GM23248 (cell line): ENCODE data around the gene STK32B. TPM values are rescaled to one million over a fixed set of nuclear protein-coding genes. Genes with fewer than 3 reads are reported as not detected.

Experiments used
- DNase-seq: peaks from one replicate; pipeline ENCODE4 v3.0.0-alpha.2; 2015
- H2AFZ ChIP-seq: fragments of 200-600 bp; sonication (generic); 2 replicates; pipeline ENCODE4 v1.6.1; 2016; ENCODE audit warnings: antibody characterized with exemption
- H3F3A ChIP-seq: fragments of 200-600 bp; sonication (generic); 2 replicates; pipeline ENCODE4 v1.6.1; 2016; ENCODE audit warnings: mild to moderate bottlenecking, antibody characterized with exemption, mixed run types; ENCODE audit not compliant: insufficient read depth
- H3K27ac ChIP-seq: fragments of 200-600 bp; sonication (generic); 2 replicates; pipeline ENCODE4 v1.5.1; 2016; ENCODE audit warnings: mild to moderate bottlenecking
- H3K27me3 ChIP-seq: fragments of 200-600 bp; sonication (generic); replicated peaks from 2 replicates; pipeline ENCODE4 v1.6.1; 2016; ENCODE audit warnings: mild to moderate bottlenecking; ENCODE audit not compliant: insufficient read depth
- H3K36me3 ChIP-seq: fragments of 200-600 bp; sonication (generic); 2 replicates; pipeline ENCODE4 v1.6.1; 2016; ENCODE audit warnings: low read depth, mild to moderate bottlenecking
- H3K4me1 ChIP-seq: fragments of 200-600 bp; sonication (generic); 2 replicates; pipeline ENCODE4 v1.6.1; 2016; ENCODE audit warnings: mild to moderate bottlenecking; ENCODE audit not compliant: insufficient read depth
- H3K4me2 ChIP-seq: fragments of 200-600 bp; sonication (generic); one replicate; pipeline ENCODE4 v1.6.1; 2016; ENCODE audit warnings: mild to moderate bottlenecking; ENCODE audit not compliant: unreplicated experiment
- H3K4me3 ChIP-seq: fragments of 200-600 bp; sonication (generic); 2 replicates; pipeline ENCODE4 v1.5.1; 2016; ENCODE audit warnings: mild to moderate bottlenecking
- H3K79me2 ChIP-seq: fragments of 200-600 bp; sonication (generic); 2 replicates; pipeline ENCODE4 v1.6.1; 2016; ENCODE audit warnings: mild to moderate bottlenecking; ENCODE audit not compliant: insufficient read depth
- H3K9ac ChIP-seq: fragments of 200-600 bp; sonication (generic); 2 replicates; pipeline ENCODE4 v1.6.1; 2016; ENCODE audit warnings: mild to moderate bottlenecking
- H3K9me2 ChIP-seq: fragments of 200-600 bp; sonication (generic); 2 replicates; pipeline ENCODE4 v1.6.1; 2016; ENCODE audit warnings: mixed run types, mild to moderate bottlenecking, moderate library complexity; ENCODE audit not compliant: insufficient read depth
- H3K9me3 ChIP-seq: fragments of 200-600 bp; sonication (generic); one replicate; pipeline ENCODE4 v1.6.1; 2017; ENCODE audit warnings: low read depth
- H4K20me1 ChIP-seq: fragments of 200-600 bp; sonication (generic); 2 replicates; pipeline ENCODE4 v1.6.0; 2016; ENCODE audit not compliant: insufficient read depth
- EZH2 ChIP-seq: fragments of 200-600 bp; sonication (generic); IDR thresholded peaks from 2 replicates; pipeline ENCODE4 v1.6.1; 2018; ENCODE audit warnings: antibody characterized with exemption, mild to moderate bottlenecking; ENCODE audit not compliant: insufficient read depth, poor library complexity, severe bottlenecking
- EZH2phosphoT487 ChIP-seq: fragments of 200-600 bp; sonication (generic); IDR thresholded peaks from 2 replicates; pipeline ENCODE4 v1.6.1; 2018; ENCODE audit warnings: antibody characterized with exemption, moderate library complexity, mild to moderate bottlenecking, low read depth; ENCODE audit not compliant: insufficient read depth
- WGBS, 2 experiments: methylation state at CpG; one replicate each; pipeline ENCODE4 v1.1.6; 2015 to 2017; ENCODE audit warnings: low lambda C conversion rate in 2 of 2, low coverage in 1 of 2; ENCODE audit errors: missing lambda C conversion rate in 2 of 2; 5-methylcytosine and 5-hydroxymethylcytosine counted together
- in situ Hi-C: fragments of 300-500 bp; cut with MboI; formaldehyde crosslinking; loops from 2 replicates; pipeline ENCODE4 v1.15.0; 2020
- polyA plus RNA-seq: library from polyadenylated mRNA; unstranded; fragments of >200 nt; fragmentation: Nextera tagmentation; extraction: Ambion mirVana; gene quantifications from 2 replicates; pipeline ENCODE4 v1.2.1, GENCODE V29; 2016
- total RNA-seq: library from RNA; depleted of rRNA; stranded (reverse); fragments of >200 nt; shearing (Covaris generic); gene quantifications from 2 replicates; pipeline ENCODE4 v1.2.3, GENCODE V29; 2014

The STK32B gene
- total and polyA plus RNA-seq, 2 experiments from 2014 or later, result 4.9 to 6.1 TPM

DNA sequence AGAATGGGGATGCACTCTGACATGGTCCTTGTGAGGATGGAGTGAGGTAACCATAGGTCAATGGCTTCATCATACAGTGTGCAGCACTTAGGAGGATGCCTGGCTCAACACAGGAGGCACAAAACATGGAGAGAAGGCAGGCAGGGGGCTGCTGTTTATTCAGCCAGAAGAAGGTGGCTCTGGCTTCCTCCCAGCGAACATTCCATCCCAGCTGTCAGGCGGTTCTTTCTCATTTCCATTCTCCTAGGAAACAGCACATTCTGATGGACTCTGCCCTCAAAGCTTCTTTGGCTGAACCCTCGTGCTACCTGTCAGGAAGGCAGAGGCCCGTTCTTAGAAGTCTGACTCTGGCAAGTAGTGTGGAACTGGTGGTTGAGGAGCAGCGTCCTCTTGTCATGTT lies 18.6 kb downstream of the STK32B start:
- Histone ChIP-seq H3K36me3 (no peaks in the 10 kb centered on the region), H3K9ac (no peak overlapping the region), H3K9me2 (no peaks in the 10 kb centered on the region), H2AFZ (no peak overlapping the region), H3K27ac (no peak overlapping the region), H3K9me3 (no peaks in the 10 kb centered on the region), H3F3A (no peaks in the 10 kb centered on the region), H3K4me3 (no peak overlapping the region), H4K20me1 (no peaks in the 10 kb centered on the region), H3K4me1 (no peaks in the 10 kb centered on the region), H3K79me2 (no peaks in the 10 kb centered on the region), H3K27me3 (no peaks in the 10 kb centered on the region), H3K4me2 (no peak overlapping the region)
- 48 to 57% methylated on average over 5 of the region's 5 CpGs for WGBS, 2 experiments
- TF ChIP-seq EZH2phosphoT487, result no peak
- no peak for TF ChIP-seq EZH2
- in situ Hi-C loops, result no loop called here
- DNase-seq, result no peak

- Histone ChIP-seq H3K4me3 (no peak overlapping the region), H3K27ac (no peak overlapping the region), H3K4me1 (no peaks in the 10 kb centered on the region), H3K9me3 (no peaks in the 10 kb centered on the region), H4K20me1 (no peaks in the 10 kb centered on the region), H3K79me2 (no peaks in the 10 kb centered on the region), H3K27me3 (no peaks in the 10 kb centered on the region), H3F3A (no peaks in the 10 kb centered on the region), H2AFZ (no peak overlapping the region), H3K9ac (no peak overlapping the region), H3K4me2 (no peak overlapping the region), H3K36me3 (no peaks in the 10 kb centered on the region), H3K9me2 (no peaks in the 10 kb centered on the region)
- in situ Hi-C loops, result no loop called here
- no peak for TF ChIP-seq EZH2
- TF ChIP-seq EZH2phosphoT487, result no peak
- 39 to 55% methylated on average over 1 of the region's 1 CpG for WGBS, 2 experiments
- no peak for DNase-seq
These were observed 21.7 kb downstream of the STK32B start for GRCh38 chr4:5072948-5073347.

DNA sequence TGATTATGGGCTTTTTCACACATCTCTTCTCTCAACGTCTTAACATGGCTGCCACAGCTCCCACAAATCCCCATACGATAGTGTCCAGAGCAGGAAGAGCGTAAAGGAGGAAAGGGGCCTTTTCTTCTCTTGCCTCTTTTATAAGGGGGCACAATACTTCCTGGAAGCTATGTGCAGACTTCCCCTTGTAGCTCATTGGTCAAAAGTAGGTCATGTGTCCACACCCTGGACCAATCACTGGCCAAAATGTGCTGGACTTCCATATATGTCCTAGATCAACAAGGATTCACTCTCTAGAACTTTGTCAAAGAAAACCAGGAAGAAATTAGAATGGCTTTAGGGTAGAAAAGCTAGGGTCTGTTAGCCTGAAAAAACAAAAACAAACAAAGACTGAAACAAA lies 26.7 kb downstream of the STK32B start:
- no peaks in the 10 kb centered on the region for H3K9me2 ChIP-seq
- no peak overlapping the region for H3K27ac ChIP-seq
- no peak for DNase-seq
- H3K4me1 ChIP-seq, result no peaks in the 10 kb centered on the region
- H3F3A ChIP-seq, result no peaks in the 10 kb centered on the region
- H2AFZ ChIP-seq, result no peak overlapping the region
- no peak overlapping the region for H3K9ac ChIP-seq
- no peak overlapping the region for H3K4me3 ChIP-seq
- no peaks in the 10 kb centered on the region for H3K79me2 ChIP-seq
- 60 to 64% methylated on average over 3 of the region's 3 CpGs for WGBS, 2 experiments
- H3K9me3 ChIP-seq, result no peaks in the 10 kb centered on the region
- in situ Hi-C loops, result no loop called here
- no peak for TF ChIP-seq EZH2phosphoT487
- no peak for TF ChIP-seq EZH2
- H3K36me3 ChIP-seq, result no peaks in the 10 kb centered on the region
- H4K20me1 ChIP-seq, result no peaks in the 10 kb centered on the region; the same call in 1 of the 2 replicates
- no peaks in the 10 kb centered on the region for H3K27me3 ChIP-seq
- H3K4me2 ChIP-seq, result no peak overlapping the region

DNA sequence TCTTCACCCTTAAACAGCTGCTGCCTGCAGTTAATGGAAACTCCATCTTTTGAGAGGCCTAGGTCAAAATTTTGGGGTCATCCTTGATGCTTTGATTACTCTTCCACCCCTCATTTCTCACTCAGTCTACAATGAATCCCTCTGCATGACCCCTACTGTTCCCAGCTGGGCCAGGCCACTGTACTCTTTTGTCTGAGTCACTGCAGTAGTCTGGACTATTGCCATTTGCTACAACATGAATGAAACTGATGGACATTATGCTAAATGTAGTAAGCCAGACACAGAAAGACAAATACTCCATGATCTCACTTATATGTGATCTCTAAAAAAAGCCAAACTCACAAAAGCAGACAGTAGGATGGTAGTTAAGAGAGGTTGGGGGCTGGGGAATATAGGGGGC lies 28.3 kb downstream of the STK32B start:
- in situ Hi-C loops, result no loop called here
- H3K9ac ChIP-seq, result no peak overlapping the region
- no peak overlapping the region for H3K27ac ChIP-seq
- H3K9me3 ChIP-seq, result no peaks in the 10 kb centered on the region
- no peak overlapping the region for H3K4me3 ChIP-seq
- H4K20me1 ChIP-seq, result no peaks in the 10 kb centered on the region; the same call in 1 of the 2 replicates
- H3K36me3 ChIP-seq, result no peaks in the 10 kb centered on the region
- no peaks in the 10 kb centered on the region for H3F3A ChIP-seq
- H3K79me2 ChIP-seq, result no peaks in the 10 kb centered on the region
- no peak overlapping the region for H3K4me2 ChIP-seq
- H3K9me2 ChIP-seq, result no peaks in the 10 kb centered on the region
- H3K4me1 ChIP-seq, result no peaks in the 10 kb centered on the region
- no peak overlapping the region for H2AFZ ChIP-seq
- peak; percentile 14 for DNase-seq
- TF ChIP-seq EZH2 (no peak), EZH2phosphoT487 (no peak)
- H3K27me3 ChIP-seq, result no peaks in the 10 kb centered on the region

GRCh38 chr4:5081441-5081999 lies 30.2 kb downstream of the STK32B start:
- Histone ChIP-seq H3K9me3 (no peaks in the 10 kb centered on the region), H2AFZ (no peak overlapping the region), H3K4me3 (no peak overlapping the region), H4K20me1 (no peaks in the 10 kb centered on the region; the same call in 1 of the 2 replicates), H3K4me1 (no peaks in the 10 kb centered on the region), H3K9ac (no peak overlapping the region), H3K4me2 (no peak overlapping the region), H3F3A (no peaks in the 10 kb centered on the region), H3K27me3 (no peaks in the 10 kb centered on the region), H3K36me3 (no peaks in the 10 kb centered on the region), H3K9me2 (no peaks in the 10 kb centered on the region), H3K79me2 (no peaks in the 10 kb centered on the region), H3K27ac (no peak overlapping the region)
- no peak for TF ChIP-seq EZH2
- no peak for TF ChIP-seq EZH2phosphoT487
- in situ Hi-C loops, result no loop called here
- 36 to 44% methylated on average over 2 of the region's 2 CpGs for WGBS, 2 experiments
- no peak for DNase-seq
